Common myeloid progenitor, CD34-positive (primary cell): ENCODE results near the gene MAPK8.

ENCODE experiments used
- CTCF ChIA-PET: fragments of 350-600 bp; sonication (Branson Sonifier 250); formaldehyde crosslinking; loops from one replicate; lab custom pipeline; 2021; ENCODE audit warnings: antibody characterized with exemption; lab: Charles Lee
- POLR2A ChIA-PET: fragments of 350-600 bp; sonication (Branson Sonifier 250); formaldehyde crosslinking; loops from one replicate; lab custom pipeline; 2021; ENCODE audit warnings: antibody characterized with exemption; lab: Charles Lee
- DNase-seq, 3 donors: peaks; one replicate each; pipeline versions ENCODE4 v3.0.0 to v3.0.0-alpha.2; 2013
- H3K27ac ChIP-seq, 2 experiments: 1 replicate in 1 of 2; 2 replicates in 1 of 2; pipeline ENCODE4 v1.7.0; 2013; ENCODE audit warnings: inconsistent platforms in 2 of 2, low read length in 2 of 2, mild to moderate bottlenecking in 2 of 2, low read depth in 1 of 2, moderate library complexity in 1 of 2; ENCODE audit not compliant: severe bottlenecking in 2 of 2, insufficient read depth in 1 of 2, poor library complexity in 1 of 2
- H3K27me3 ChIP-seq, 5 experiments: replicated peaks in 2 of 5; 1 replicate in 3 of 5; 2 replicates in 2 of 5; pipeline versions ENCODE4 v1.6.1 to v1.7.0; 2013; ENCODE audit warnings: low read length in 4 of 5, mild to moderate bottlenecking in 2 of 5, moderate library complexity in 2 of 5, inconsistent platforms in 1 of 5; ENCODE audit not compliant: insufficient read depth in 5 of 5, control insufficient read depth in 4 of 5
- H3K36me3 ChIP-seq, 4 experiments: 1 replicate in 2 of 4; 2 replicates in 2 of 4; pipeline versions ENCODE4 v1.6.1 to v1.7.0; 2013; ENCODE audit warnings: low read length in 3 of 4, control low read depth in 1 of 4, mild to moderate bottlenecking in 1 of 4; ENCODE audit not compliant: control insufficient read depth in 4 of 4, insufficient read depth in 4 of 4
- H3K4me1 ChIP-seq, 4 experiments: 1 replicate in 3 of 4; 2 replicates in 1 of 4; pipeline versions ENCODE4 v1.6.1 to v1.7.1; 2013; ENCODE audit warnings: low read length in 3 of 4, mild to moderate bottlenecking in 3 of 4, control low read depth in 1 of 4, inconsistent platforms in 1 of 4, moderate library complexity in 1 of 4; ENCODE audit not compliant: control insufficient read depth in 4 of 4, insufficient read depth in 4 of 4; ENCODE audit errors: control extremely low read depth in 1 of 4
- H3K4me3 ChIP-seq, 7 experiments: 1 replicate in 4 of 7; 2 replicates in 3 of 7; pipeline versions ENCODE4 v1.5.1 to v1.7.0; 2013; ENCODE audit warnings: mild to moderate bottlenecking in 7 of 7, low read length in 6 of 7, moderate library complexity in 6 of 7, inconsistent platforms in 2 of 7, low read depth in 2 of 7, control low read depth in 1 of 7; ENCODE audit not compliant: insufficient read depth in 4 of 7, control insufficient read depth in 1 of 7; ENCODE audit errors: extremely low read depth in 1 of 7
- H3K9me3 ChIP-seq, 5 experiments: 1 replicate in 4 of 5; 2 replicates in 1 of 5; pipeline versions ENCODE4 v1.6.1 to v1.7.1; 2013; ENCODE audit warnings: low read length in 4 of 5, mild to moderate bottlenecking in 2 of 5, inconsistent platforms in 1 of 5, low read depth in 1 of 5, moderate library complexity in 1 of 5; ENCODE audit not compliant: control insufficient read depth in 4 of 5, insufficient read depth in 2 of 5; ENCODE audit errors: control extremely low read depth in 1 of 5
- WGBS: methylation state at CpG from one replicate; pipeline ENCODE4 v1.1.5; 2013; ENCODE audit not compliant: insufficient coverage; 5-methylcytosine and 5-hydroxymethylcytosine counted together

MAPK8 gene

GRCh38 chr10:48300556-48300955 lies 5.9 kb upstream of the MAPK8 start:
- H3K9me3 ChIP-seq: no peaks in the 10 kb centered on the region
- no peaks in the 10 kb centered on the region for H3K27me3 ChIP-seq
- H3K27ac ChIP-seq: no peak overlapping the region
- POLR2A ChIA-PET: no interaction called here
- H3K4me3 ChIP-seq: no peak overlapping the region
- CTCF ChIA-PET: interaction anchor here (1.3 kb wide), 1 partner anchor 9 kb away, joined by 3 read pairs; no protein-coding TSS in a partner anchor
- WGBS: 90% methylated on average over 2 of the region's 2 CpGs
- no peak for DNase-seq
- peaks cover 0 to 8% (median 2%) of the 10 kb centered on the region in 4 experiments for H3K4me1 ChIP-seq
- no peaks in the 10 kb centered on the region for H3K36me3 ChIP-seq

- no peak for DNase-seq
- CTCF ChIA-PET: interaction anchor here (1.9 kb wide), 1 partner anchor 15 kb away, joined by 8 read pairs; no protein-coding TSS in a partner anchor
- POLR2A ChIA-PET: no interaction called here
These were observed 3.7 kb upstream of the MAPK8 start for GRCh38 chr10:48302515-48303476.

GRCh38 chr10:48305905-48306264 lies 592 bp upstream of the MAPK8 start:
- no peak for DNase-seq

More at GRCh38 chr10:48302515-48303476, 3.7 kb upstream of the MAPK8 start:
- H3K27ac ChIP-seq: no peak overlapping the region
- no peaks in the 10 kb centered on the region for H3K27me3 ChIP-seq
- H3K9me3 ChIP-seq: no peaks in the 10 kb centered on the region
- WGBS: 100% methylated on average over 7 of the region's 8 CpGs
- H3K4me1 ChIP-seq: peaks cover 4 to 19% (median 11%) of the 10 kb centered on the region in 4 experiments
- H3K4me3 ChIP-seq: no peak overlapping the region
- no peaks in the 10 kb centered on the region for H3K36me3 ChIP-seq

GRCh38 chr10:48306870-48307710 lies 613 bp downstream of the MAPK8 start:
- under 1% methylated on average over 50 of the region's 70 CpGs for WGBS
- POLR2A ChIA-PET: no interaction called here

More at GRCh38 chr10:48305905-48306264, 592 bp upstream of the MAPK8 start:
- Histone ChIP-seq H3K27me3 (no peaks in the 10 kb centered on the region), H3K27ac (no peak overlapping the region), H3K36me3 (no peaks in the 10 kb centered on the region), H3K4me1 (peaks cover 5 to 18% (median 14%) of the 10 kb centered on the region in 4 experiments), H3K4me3 (peak overlapping the region in 3 of 7 experiments; percentile 42 to 60 (median 45)), H3K9me3 (no peaks in the 10 kb centered on the region)
- CTCF ChIA-PET: no interaction called here
- 92% methylated on average over 9 of the region's 9 CpGs for WGBS
- POLR2A ChIA-PET: no interaction called here

DNA sequence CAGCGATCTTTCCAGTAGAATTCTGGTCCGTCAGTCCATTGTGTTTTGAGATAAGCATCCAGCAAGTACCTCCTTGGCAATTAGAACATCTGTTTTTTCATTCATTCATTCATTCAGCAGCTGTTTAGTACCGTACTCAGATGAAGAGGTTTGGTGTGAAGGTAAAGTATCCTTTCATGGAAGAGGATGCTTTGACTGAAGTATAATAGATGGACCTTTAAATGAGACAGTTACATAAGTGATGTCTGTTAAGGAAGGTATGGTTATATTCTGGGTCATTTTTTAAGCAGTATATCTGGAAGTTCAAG lies 1.2 kb downstream of the MAPK8 start:
- ChIA-PET POLR2A (no interaction called here), CTCF (no interaction called here)
- WGBS: 40% methylated on average over 3 of the region's 3 CpGs

More at GRCh38 chr10:48306870-48307710, 613 bp downstream of the MAPK8 start:
- Histone ChIP-seq H3K27me3 (no peaks in the 10 kb centered on the region), H3K27ac (peak overlapping the region; percentile 44 to 70), H3K36me3 (no peaks in the 10 kb centered on the region), H3K9me3 (no peaks in the 10 kb centered on the region), H3K4me3 (peak overlapping the region; percentile 78 to 99 (median 89)), H3K4me1 (peaks cover 5 to 19% (median 14%) of the 10 kb centered on the region in 4 experiments)
- peak; percentile 54 to 80 (median 68) for DNase-seq
- CTCF ChIA-PET: no interaction called here

DNA sequence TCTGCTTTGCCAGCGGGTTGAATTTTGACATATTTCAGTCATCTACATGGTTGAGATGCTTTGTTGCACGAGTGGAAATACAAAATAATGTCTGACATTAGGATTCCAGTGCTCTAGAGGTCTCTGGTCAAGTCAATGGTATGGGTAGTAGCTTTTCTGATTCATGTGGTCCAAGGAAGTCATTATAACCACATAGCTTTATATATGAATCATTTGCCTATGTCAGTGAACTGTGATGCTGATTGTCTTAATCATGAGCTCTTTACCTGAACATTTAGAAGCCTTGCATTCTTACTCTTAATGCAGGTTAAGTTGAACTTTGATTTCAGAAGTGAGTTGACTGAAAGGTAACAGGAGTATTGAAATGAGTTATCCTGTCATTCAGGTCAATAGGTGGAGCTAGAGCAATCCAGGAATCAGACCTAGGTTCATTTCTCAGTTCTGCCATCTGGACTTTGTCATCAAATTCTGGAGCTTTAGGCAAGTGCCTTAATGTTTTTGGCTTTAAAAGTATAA lies 3.3 kb downstream of the MAPK8 start:
- peak in 1 of 3 donors; percentile 26 for DNase-seq
- no peak overlapping the region for H3K27ac ChIP-seq
- H3K36me3 ChIP-seq: no peaks in the 10 kb centered on the region
- no peaks in the 10 kb centered on the region for H3K9me3 ChIP-seq
- H3K4me1 ChIP-seq: peaks cover 10 to 24% (median 16%) of the 10 kb centered on the region in 4 experiments
- 100% methylated on average over 1 of the region's 2 CpGs for WGBS
- no peaks in the 10 kb centered on the region for H3K27me3 ChIP-seq
- no peak overlapping the region for H3K4me3 ChIP-seq
- CTCF ChIA-PET: interaction anchor here (0.6 to 2.2 kb wide), 16 partner anchors 9 to 243 kb away, joined by 3 to 8 read pairs (median 4); no protein-coding TSS in a partner anchor
- POLR2A ChIA-PET: no interaction called here

More for the DNA sequence above, 1.2 kb downstream of the MAPK8 start:
- no peaks in the 10 kb centered on the region for H3K9me3 ChIP-seq
- H3K27ac ChIP-seq: peak overlapping the region; percentile 44 to 70
- H3K36me3 ChIP-seq: no peaks in the 10 kb centered on the region
- peak in 1 of 3 donors; percentile 26 for DNase-seq
- H3K4me3 ChIP-seq: peak overlapping the region; percentile 78 to 99 (median 89)
- H3K4me1 ChIP-seq: peaks cover 10 to 24% (median 16%) of the 10 kb centered on the region in 4 experiments
- no peaks in the 10 kb centered on the region for H3K27me3 ChIP-seq
